HepG2 (cell line): ENCODE results near the gene DLX5. TPM values are rescaled to one million over a fixed set of nuclear protein-coding genes. Genes with fewer than 3 reads are reported as not detected.

ENCODE experiments used
- ATF7 ChIP-seq, 2 experiments: fragments of 450-650 bp in 1 of 2; sonication (generic) in 1 of 2; formaldehyde crosslinking in 1 of 2; IDR thresholded peaks; 2 replicates each; pipeline versions ENCODE4 v1.4.0 to v1.6.1; 2016 to 2020; ENCODE audit warnings: antibody characterized with exemption in 1 of 2, mild to moderate bottlenecking in 1 of 2, missing genetic modification reagents in 1 of 2
- GLMP ChIP-seq: sonication (generic); formaldehyde crosslinking; IDR thresholded peaks from 2 replicates; pipeline ENCODE4 v1.9.0; 2021; ENCODE audit warnings: missing genetic modification reagents, mild to moderate bottlenecking, borderline replicate concordance
- HINFP ChIP-seq: sonication (generic); formaldehyde crosslinking; IDR thresholded peaks from 2 replicates; pipeline ENCODE4 v1.4.0; 2020; ENCODE audit warnings: low read depth, mild to moderate bottlenecking, missing genetic modification reagents
- RBM39 ChIP-seq: fragments of 200-400 bp; formaldehyde crosslinking; IDR thresholded peaks from one replicate; pipeline ENCODE4 v1.6.1; 2018; ENCODE audit warnings: antibody characterized with exemption, mild to moderate bottlenecking, low read depth, low read length; ENCODE audit not compliant: poor library complexity, severe bottlenecking
- RXRA ChIP-seq: sonication (generic); formaldehyde crosslinking; IDR thresholded peaks from 2 replicates; pipeline ENCODE4 v1.5.1; 2020; ENCODE audit warnings: missing genetic modification reagents
- SMAD1 ChIP-seq: sonication (generic); formaldehyde crosslinking; IDR thresholded peaks from 2 replicates; pipeline ENCODE4 v1.4.0; 2020; ENCODE audit warnings: missing genetic modification reagents, low read depth, mild to moderate bottlenecking, borderline replicate concordance
- STAT6 ChIP-seq: sonication (generic); formaldehyde crosslinking; IDR thresholded peaks from 2 replicates; pipeline ENCODE4 v1.4.0; 2020; ENCODE audit warnings: missing genetic modification reagents, mild to moderate bottlenecking, borderline replicate concordance
- TBX3 ChIP-seq: fragments of 450-650 bp; IDR thresholded peaks from 2 replicates; pipeline ENCODE4 v1.6.1; 2017; ENCODE audit warnings: antibody characterized with exemption, mild to moderate bottlenecking, inconsistent platforms, borderline replicate concordance
- ZBTB40 ChIP-seq, 2 experiments: fragments of 450-650 bp in 1 of 2; sonication (generic) in 1 of 2; formaldehyde crosslinking in 1 of 2; IDR thresholded peaks; 2 replicates each; pipeline versions ENCODE4 v1.6.1 to v1.8.0; 2016 to 2022; ENCODE audit warnings: antibody characterized with exemption in 1 of 2, mild to moderate bottlenecking in 1 of 2, missing genetic modification reagents in 1 of 2
- ZBTB42 ChIP-seq: sonication (generic); formaldehyde crosslinking; IDR thresholded peaks from 2 replicates; pipeline ENCODE4 v1.5.0; 2020; ENCODE audit warnings: mild to moderate bottlenecking, missing genetic modification reagents
- ZNF709 ChIP-seq: sonication (generic); formaldehyde crosslinking; IDR thresholded peaks from 2 replicates; pipeline ENCODE4 v1.5.0; 2020; ENCODE audit warnings: mild to moderate bottlenecking, missing genetic modification reagents
- ZNF839 ChIP-seq: sonication (generic); formaldehyde crosslinking; IDR thresholded peaks from 2 replicates; pipeline ENCODE4 v1.4.0; 2020; ENCODE audit warnings: missing genetic modification reagents, mild to moderate bottlenecking, borderline replicate concordance
- polyA plus RNA-seq, 8 experiments: library from polyadenylated mRNA; depleted of rRNA in 3 of 8; stranded (reverse) in 7 of 8; unstranded in 1 of 8; fragments of >200 nt; fragmentation: Illumina TruSeq in 4 of 8; extraction: Trizol in 4 of 8; gene quantifications; 2 replicates each; pipeline versions ENCODE4 v1.2.1 to v1.2.3, GENCODE V29; 2011 to 2016; ENCODE audit warnings: low read depth in 4 of 8, missing spikeins in 1 of 8, mixed read lengths in 1 of 8; ENCODE audit not compliant: insufficient read depth in 1 of 8
- total RNA-seq, 5 experiments: library from RNA; depleted of rRNA; stranded (reverse); fragments of >200 nt; fragmentation: Illumina TruSeq; extraction: Trizol; gene quantifications; 2 replicates each; pipeline ENCODE4 v1.2.3, GENCODE V29; 2016; ENCODE audit warnings: low read depth in 1 of 5

Gene DLX5
- total and polyA plus RNA-seq, 2 of the 13 experiments (the other 11 are each of a cell fraction or from before 2014, with no cell fraction given): not detected

GRCh38 chr7:97006055-97006815 lies 18.4 kb downstream of the DLX5 start (continued):
- no peak; the same call in 1 of the 2 replicates for TF ChIP-seq HINFP (CRISPR knock-in tag)
- no peak for TF ChIP-seq STAT6 (CRISPR knock-in tag)
- TF ChIP-seq SMAD1 (CRISPR knock-in tag): no peak
- peak; percentile 22; the same call in 1 of the 2 replicates for TF ChIP-seq ZNF709
- no peak for TF ChIP-seq ATF7 (IDR thresholded peaks at IDR 0.05)
- no peak for TF ChIP-seq ATF7 (CRISPR knock-in tag; IDR thresholded peaks at IDR 0.05)
- TF ChIP-seq RXRA (CRISPR knock-in tag): no peak
- peak; percentile 67 for TF ChIP-seq RBM39
- TF ChIP-seq GLMP (CRISPR knock-in tag): no peak
- TF ChIP-seq ZBTB40 (IDR thresholded peaks at IDR 0.05): no peak
- peak; percentile 68 for TF ChIP-seq ZBTB40 (CRISPR knock-in tag; IDR thresholded peaks at IDR 0.05)
- TF ChIP-seq ZNF839 (CRISPR knock-in tag): no peak
- TF ChIP-seq TBX3: no peak
- TF ChIP-seq ZBTB42 (CRISPR knock-in tag): no peak
